Natural killer cell (primary cell): Measurements from ENCODE around the gene VPS54. TPM values are rescaled to one million over a fixed set of nuclear protein-coding genes. Genes with fewer than 3 reads are reported as not detected.
"Not testable (repeated sequence)": the region's sequence is repeated elsewhere in the genome, so short reads cannot be mapped to it uniquely, and the experiment has no call there.

ENCODE experiments used
- ATAC-seq, 3 donors: fragments of 150-1000 bp in 2 of 3; fragments of 200-7000 bp in 1 of 3; cut with Tn5 transposase; 1 replicate in 1 of 3; 2 replicates in 2 of 3; pipeline ENCODE4 v1.10.0; 2021; ENCODE audit warnings: mild to moderate bottlenecking in 2 of 3, moderate library complexity in 2 of 3
- DNase-seq, 2 donors: peaks; one replicate each; pipeline versions ENCODE4 v3.0.0 to v3.0.0-alpha.2; 2013 to 2021; ENCODE audit warnings: mixed read lengths in 1 of 2
- H3K27ac ChIP-seq: one replicate; pipeline ENCODE4 v1.5.1; 2013; ENCODE audit warnings: mild to moderate bottlenecking, low read length
- H3K27me3 ChIP-seq: one replicate; pipeline ENCODE4 v1.6.1; 2013; ENCODE audit warnings: low read length; ENCODE audit not compliant: control insufficient read depth, insufficient read depth
- H3K36me3 ChIP-seq: one replicate; pipeline ENCODE4 v1.6.1; 2013; ENCODE audit warnings: low read length; ENCODE audit not compliant: control insufficient read depth, insufficient read depth
- H3K4me1 ChIP-seq: one replicate; pipeline ENCODE4 v1.6.1; 2013; ENCODE audit warnings: low read length; ENCODE audit not compliant: control insufficient read depth, insufficient read depth
- H3K4me3 ChIP-seq: one replicate; pipeline ENCODE4 v1.5.1; 2013; ENCODE audit warnings: low read length
- H3K9me3 ChIP-seq: one replicate; pipeline ENCODE4 v1.6.1; 2013; ENCODE audit warnings: low read length; ENCODE audit not compliant: control insufficient read depth, insufficient read depth
- H3K27ac Mint-ChIP-seq, 2 donors: one replicate each; pipeline ENCODE4 v1.8.0; 2022; ENCODE audit warnings: mild to moderate bottlenecking in 2 of 2, mixed read lengths in 2 of 2, moderate library complexity in 1 of 2
- H3K27me3 Mint-ChIP-seq, 2 donors: one replicate each; pipeline ENCODE4 v1.8.0; 2022; ENCODE audit warnings: low read depth in 2 of 2, mixed read lengths in 2 of 2
- H3K36me3 Mint-ChIP-seq: one replicate; pipeline ENCODE4 v1.8.0; 2022; ENCODE audit warnings: mixed read lengths
- H3K4me1 Mint-ChIP-seq, 2 donors: one replicate each; pipeline ENCODE4 v1.8.0; 2022; ENCODE audit warnings: mixed read lengths in 2 of 2
- H3K4me3 Mint-ChIP-seq: one replicate; pipeline ENCODE4 v1.8.0; 2022; ENCODE audit warnings: mild to moderate bottlenecking, moderate library complexity, mixed read lengths
- H3K9me3 Mint-ChIP-seq, 2 donors: one replicate each; pipeline ENCODE4 v1.8.0; 2022; ENCODE audit warnings: mixed read lengths in 2 of 2
- WGBS: methylation state at CpG from one replicate; pipeline ENCODE4 v1.1.7; 2013; ENCODE audit warnings: missing lambda C conversion rate; ENCODE audit not compliant: insufficient coverage; 5-methylcytosine and 5-hydroxymethylcytosine counted together
- intact Hi-C: fragments of 100-400 bp; cut with micrococcal nuclease; formaldehyde crosslinking; loops from one replicate; pipeline ENCODE4 v1.14.2; 2022
- total RNA-seq, 4 donors: library from RNA; stranded (reverse); fragments of 120-200 nt in 1 of 4; gene quantifications; one replicate each; pipeline versions ENCODE4 v1.2.3 to v1.2.4, GENCODE V29; 2013 to 2022
- TF ChIP-seq, protein P1 (sequence below): fragments of 200-600 bp; IDR thresholded peaks from one replicate; pipeline ENCODE4 v1.8.0; 2022; ENCODE audit warnings: antibody characterized with exemption

The VPS54 gene
- total RNA-seq, 3 donors from 2014 or later (not counting 1 experiment from before 2014, with no cell fraction given), result 12.1 to 17.3 (median 13.5) TPM

DNA sequence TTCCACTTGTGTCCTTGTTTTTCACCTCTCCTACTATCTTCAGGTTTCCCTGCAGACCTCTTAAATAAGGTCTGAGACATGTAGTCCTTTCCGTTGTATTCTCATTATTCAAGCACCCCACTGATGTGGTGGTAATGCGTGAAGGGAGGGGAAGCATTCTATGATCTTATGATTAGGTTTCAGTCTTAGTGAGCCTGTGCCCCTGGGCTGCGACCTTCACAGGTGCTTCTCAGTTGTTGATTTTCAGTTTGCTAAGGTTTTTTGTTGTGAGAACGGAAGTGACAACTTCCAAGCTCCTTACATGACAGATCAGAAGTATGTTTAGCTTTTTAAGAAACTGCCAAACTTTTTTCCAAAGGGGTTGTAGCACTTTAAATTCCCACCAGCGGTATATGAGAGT lies 41.3 kb downstream of the VPS54 start:
- Histone ChIP-seq H3K27me3 (no peaks in the 10 kb centered on the region), H3K4me1 (no peaks in the 10 kb centered on the region), H3K9me3 (no peaks in the 10 kb centered on the region), H3K36me3 (peaks cover 17% of the 10 kb centered on the region), H3K27ac (no peak overlapping the region), H3K4me3 (no peak overlapping the region)
- TF ChIP-seq, protein P1, sequence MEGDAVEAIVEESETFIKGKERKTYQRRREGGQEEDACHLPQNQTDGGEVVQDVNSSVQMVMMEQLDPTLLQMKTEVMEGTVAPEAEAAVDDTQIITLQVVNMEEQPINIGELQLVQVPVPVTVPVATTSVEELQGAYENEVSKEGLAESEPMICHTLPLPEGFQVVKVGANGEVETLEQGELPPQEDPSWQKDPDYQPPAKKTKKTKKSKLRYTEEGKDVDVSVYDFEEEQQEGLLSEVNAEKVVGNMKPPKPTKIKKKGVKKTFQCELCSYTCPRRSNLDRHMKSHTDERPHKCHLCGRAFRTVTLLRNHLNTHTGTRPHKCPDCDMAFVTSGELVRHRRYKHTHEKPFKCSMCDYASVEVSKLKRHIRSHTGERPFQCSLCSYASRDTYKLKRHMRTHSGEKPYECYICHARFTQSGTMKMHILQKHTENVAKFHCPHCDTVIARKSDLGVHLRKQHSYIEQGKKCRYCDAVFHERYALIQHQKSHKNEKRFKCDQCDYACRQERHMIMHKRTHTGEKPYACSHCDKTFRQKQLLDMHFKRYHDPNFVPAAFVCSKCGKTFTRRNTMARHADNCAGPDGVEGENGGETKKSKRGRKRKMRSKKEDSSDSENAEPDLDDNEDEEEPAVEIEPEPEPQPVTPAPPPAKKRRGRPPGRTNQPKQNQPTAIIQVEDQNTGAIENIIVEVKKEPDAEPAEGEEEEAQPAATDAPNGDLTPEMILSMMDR, result no peak
- Mint-ChIP-seq H3K4me3 (no peak overlapping the region), H3K36me3 (no peaks in the 10 kb centered on the region), H3K27ac (no peak overlapping the region), H3K27me3 (no peaks in the 10 kb centered on the region), H3K4me1 (no peaks in the 10 kb centered on the region), H3K9me3 (no peaks in the 10 kb centered on the region)
- intact Hi-C loops, result no loop called here
- 84% methylated on average over 3 of the region's 5 CpGs for WGBS
- ATAC-seq (no peak), DNase-seq (peak in 1 of 2 donors; percentile 36)

DNA sequence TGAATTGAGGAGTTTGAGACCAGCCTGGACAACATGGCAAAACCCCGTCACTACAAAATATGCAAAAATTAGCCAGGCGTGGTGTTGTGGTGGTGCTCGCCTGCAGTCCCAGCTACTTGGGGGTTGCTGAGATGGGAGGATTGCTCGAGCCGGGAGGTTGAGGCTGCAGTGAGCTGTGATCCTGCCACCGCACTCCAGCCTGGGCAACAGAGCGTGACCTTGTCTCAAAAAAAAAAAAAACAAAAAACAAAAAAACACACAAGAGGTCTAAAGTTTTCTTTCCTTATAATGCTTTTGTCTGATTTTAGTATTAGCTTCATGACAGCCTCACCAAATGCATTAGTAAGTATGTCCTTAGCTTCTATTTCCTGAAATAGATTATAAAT lies 43.1 kb downstream of the VPS54 start:
- Mint-ChIP-seq H3K36me3 (no peaks in the 10 kb centered on the region), H3K27me3 (no peaks in the 10 kb centered on the region), H3K9me3 (no peaks in the 10 kb centered on the region), H3K4me3 (no peak overlapping the region), H3K4me1 (no peaks in the 10 kb centered on the region), H3K27ac (no peak overlapping the region)
- TF ChIP-seq, protein P1, result no peak
- H3K36me3 ChIP-seq, result peaks cover 10% of the 10 kb centered on the region
- H3K9me3 ChIP-seq, result no peaks in the 10 kb centered on the region
- DNase-seq (no peak), ATAC-seq (no peak)
- H3K4me3 ChIP-seq, result no peak overlapping the region
- H3K27me3 ChIP-seq, result no peaks in the 10 kb centered on the region
- intact Hi-C loops, result no loop called here
- H3K4me1 ChIP-seq, result no peaks in the 10 kb centered on the region
- WGBS, result 98% methylated on average over 3 of the region's 7 CpGs
- H3K27ac ChIP-seq, result no peak overlapping the region

DNA sequence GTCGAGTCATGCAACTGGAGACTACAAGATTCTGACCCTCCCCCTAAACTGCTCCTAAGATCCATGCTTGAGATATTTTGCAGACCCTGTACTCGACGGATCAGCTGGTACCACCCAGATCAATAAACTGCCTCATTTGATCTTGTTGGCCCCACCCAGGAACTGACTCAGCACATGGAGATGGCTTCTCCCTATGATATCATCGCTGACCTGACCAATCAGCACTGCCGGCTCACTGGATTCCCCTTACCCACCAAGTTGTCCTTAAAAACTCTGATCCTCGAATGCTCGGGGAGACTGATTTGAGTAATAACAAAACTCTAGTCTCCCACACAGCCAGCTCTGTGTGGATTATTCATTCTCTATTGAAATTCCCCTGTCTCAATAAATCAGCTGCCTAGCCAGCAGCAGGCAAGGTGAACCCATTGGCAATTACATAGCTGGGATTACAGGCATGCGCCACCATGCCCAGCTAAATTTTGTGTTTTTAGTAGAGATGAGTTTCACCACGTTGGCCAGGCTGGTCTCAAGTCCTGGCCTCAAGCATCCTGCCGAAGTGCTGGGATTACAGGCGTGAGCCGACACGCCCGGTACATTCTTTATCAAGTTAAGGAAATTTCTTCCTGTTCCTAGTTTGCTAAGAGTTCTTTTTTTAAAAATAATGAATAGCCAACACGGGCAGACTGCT lies 43.6 kb downstream of the VPS54 start:
- intact Hi-C loops, result no loop called here

DNA sequence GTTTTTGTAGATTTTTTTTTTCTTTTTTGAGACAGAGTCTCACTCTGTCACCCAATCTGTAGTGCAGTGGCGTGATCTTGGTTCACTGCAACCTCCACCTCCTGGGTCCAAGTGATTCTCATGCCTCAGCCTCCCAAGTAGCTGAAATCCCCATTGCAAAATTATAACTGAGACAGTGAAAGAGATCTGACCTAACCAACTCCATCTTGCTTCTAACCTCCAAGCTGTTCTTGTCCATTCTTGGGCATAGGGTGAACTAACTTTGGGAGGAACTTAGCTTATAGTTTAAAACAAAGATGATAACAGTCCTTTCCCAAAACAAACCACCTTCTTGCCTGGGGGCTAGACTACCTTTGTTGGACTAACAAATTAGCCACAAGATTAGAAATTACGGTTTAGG lies 44.2 kb downstream of the VPS54 start:
- H3K36me3 ChIP-seq, H3K4me3 Mint-ChIP-seq, H3K4me1 ChIP-seq, H3K27ac ChIP-seq, H3K4me1 Mint-ChIP-seq, DNase-seq, H3K27me3 ChIP-seq, H3K27ac Mint-ChIP-seq, H3K27me3 Mint-ChIP-seq, intact Hi-C loops, ATAC-seq, H3K9me3 Mint-ChIP-seq, H3K4me3 ChIP-seq, H3K9me3 ChIP-seq, H3K36me3 Mint-ChIP-seq: not testable (repeated sequence)
- WGBS, result 97% methylated on average over 2 of the region's 2 CpGs

More for the DNA sequence above, 43.6 kb downstream of the VPS54 start:
- Mint-ChIP-seq H3K4me3 (no peak overlapping the region), H3K9me3 (no peaks in the 10 kb centered on the region), H3K27ac (no peak overlapping the region), H3K27me3 (no peaks in the 10 kb centered on the region), H3K36me3 (no peaks in the 10 kb centered on the region), H3K4me1 (no peaks in the 10 kb centered on the region)
- TF ChIP-seq, protein P1, result no peak
- 82% methylated on average over 15 of the region's 15 CpGs for WGBS
- H3K4me1 ChIP-seq, result no peaks in the 10 kb centered on the region
- no peaks in the 10 kb centered on the region for H3K9me3 ChIP-seq
- H3K27ac ChIP-seq, result no peak overlapping the region
- peaks cover 8% of the 10 kb centered on the region for H3K36me3 ChIP-seq
- DNase-seq (no peak), ATAC-seq (no peak)
- H3K4me3 ChIP-seq, result no peak overlapping the region
- no peaks in the 10 kb centered on the region for H3K27me3 ChIP-seq
